HG03025 (cell line): ENCODE measurements around the gene DOCK2.

ENCODE experiments used
- ATAC-seq: cut with Tn5 transposase; IDR thresholded peaks from one replicate; pipeline ENCODE4 v1.9.1; 2021; ENCODE audit warnings: mild to moderate bottlenecking, moderate library complexity; ENCODE audit not compliant: unreplicated experiment, low FRiP score

The DOCK2 gene

GRCh38 chr5:170006021-170006420, 368.9 kb downstream of the DOCK2 start:
- ATAC-seq, result no peak

GRCh38 chr5:170008376-170008775, 371.3 kb downstream of the DOCK2 start:
- no peak for ATAC-seq

GRCh38 chr5:170010595-170010994, 373.5 kb downstream of the DOCK2 start:
- no peak for ATAC-seq

DNA sequence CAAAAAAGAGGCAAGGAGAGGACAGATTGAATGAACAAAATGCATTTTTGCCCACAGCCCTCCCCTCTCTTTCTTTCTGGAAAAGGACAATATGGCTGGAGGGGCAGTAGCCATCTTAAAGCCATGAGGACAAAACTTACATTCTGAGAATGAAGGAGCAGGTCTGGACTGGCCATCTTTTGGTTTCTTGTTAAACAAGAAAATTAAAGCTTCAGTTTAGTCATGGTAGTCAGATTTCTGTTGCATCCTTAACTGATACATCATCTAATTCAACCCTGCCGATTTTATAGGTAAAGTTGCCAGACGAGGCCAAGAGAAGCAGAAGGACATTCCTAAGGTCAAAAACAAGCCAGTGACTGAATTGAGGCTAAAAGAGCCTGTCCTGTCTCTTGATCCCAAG, 374.7 kb downstream of the DOCK2 start:
- ATAC-seq, result no peak

DNA sequence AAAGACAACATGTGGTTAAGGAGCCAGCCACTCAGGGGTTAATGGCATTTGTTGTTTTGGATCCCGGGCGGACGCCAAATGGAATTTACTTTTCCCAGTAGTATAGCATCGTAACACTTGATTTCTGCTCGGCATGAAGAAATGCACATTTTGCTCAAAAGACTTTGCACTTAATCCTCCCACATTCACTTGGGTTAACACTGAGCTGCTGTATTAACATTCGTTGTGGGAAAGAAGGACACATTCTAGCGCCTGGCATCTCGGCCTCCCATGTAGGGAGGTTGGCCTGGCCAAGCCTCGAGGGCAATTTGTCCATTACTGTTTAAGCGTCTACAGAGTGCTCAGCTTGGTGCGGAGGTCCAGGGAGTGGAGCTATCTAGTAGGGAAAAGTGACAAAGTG, 375.5 kb downstream of the DOCK2 start:
- no peak for ATAC-seq

DNA sequence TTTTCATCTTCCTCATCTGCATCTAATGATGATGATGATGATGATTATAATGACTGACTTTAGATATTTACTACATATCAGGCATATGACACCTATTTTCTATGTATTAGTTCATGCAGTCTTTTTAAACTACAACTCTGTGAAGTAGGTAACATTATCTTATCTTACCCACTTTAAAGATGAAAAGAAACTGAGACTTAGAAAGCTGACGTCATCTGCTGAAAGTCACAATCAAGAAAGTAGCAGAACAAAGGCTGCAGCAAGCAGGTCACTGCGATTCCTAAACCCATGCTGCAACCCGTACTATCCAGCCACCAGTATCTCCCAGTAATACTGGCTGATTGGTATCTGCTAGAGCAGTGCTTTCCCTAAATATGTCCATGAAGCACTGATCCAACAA, 383.3 kb downstream of the DOCK2 start:
- no peak for ATAC-seq

- no peak for ATAC-seq
Measured at GRCh38 chr5:170021506-170021905, 384.4 kb downstream of the DOCK2 start.

GRCh38 chr5:170025853-170026252, 388.8 kb downstream of the DOCK2 start:
- ATAC-seq, result no peak

DNA sequence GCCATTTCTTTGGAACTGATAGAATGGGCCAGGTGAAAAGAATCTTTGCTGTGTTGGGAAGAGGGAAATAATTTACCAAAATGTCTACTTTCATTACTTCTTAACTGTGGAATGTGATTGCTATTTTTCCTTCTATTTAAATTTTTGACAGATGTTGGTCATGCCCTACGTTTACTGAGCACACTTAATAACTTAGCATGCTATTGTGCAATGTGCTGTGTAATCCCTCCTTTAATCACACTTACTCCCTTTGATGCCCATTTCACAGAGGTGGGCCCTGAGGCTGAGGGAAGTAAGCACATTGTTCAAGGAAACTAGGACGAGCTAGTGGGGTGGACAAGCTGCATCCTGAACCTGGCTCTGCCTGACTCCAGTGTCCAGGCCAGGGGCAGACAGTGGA, 391.0 kb downstream of the DOCK2 start:
- no peak for ATAC-seq

GRCh38 chr5:170034231-170034630, 397.2 kb downstream of the DOCK2 start:
- ATAC-seq, result no peak

GRCh38 chr5:170038241-170038640, 401.2 kb downstream of the DOCK2 start:
- no peak for ATAC-seq

- no peak for ATAC-seq
Measured at GRCh38 chr5:170039830-170040229, 402.8 kb downstream of the DOCK2 start.

- ATAC-seq, result no peak
Measured at GRCh38 chr5:170046241-170046640, 409.2 kb downstream of the DOCK2 start.

GRCh38 chr5:170049713-170050112, 412.6 kb downstream of the DOCK2 start:
- no peak for ATAC-seq

DNA sequence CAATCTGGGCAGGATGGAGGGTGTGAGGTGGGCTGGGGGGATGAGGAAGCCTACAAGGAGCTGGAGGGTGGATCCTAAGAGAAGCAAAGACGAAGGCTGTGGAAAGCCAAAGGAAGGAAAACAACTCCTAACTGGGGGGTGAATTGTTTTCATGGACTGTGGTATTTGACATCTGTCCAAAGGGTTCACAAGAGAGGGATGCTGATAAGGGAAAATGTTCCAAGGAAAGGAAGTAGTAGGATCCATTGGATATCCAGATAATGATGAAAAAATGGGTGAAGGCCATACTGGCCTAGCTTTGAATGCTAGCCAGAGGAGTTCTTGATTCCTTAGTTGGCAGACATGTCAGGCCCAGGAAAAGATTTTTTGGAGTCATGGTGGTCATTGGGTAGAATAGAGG, 416.8 kb downstream of the DOCK2 start:
- ATAC-seq, result no peak

DNA sequence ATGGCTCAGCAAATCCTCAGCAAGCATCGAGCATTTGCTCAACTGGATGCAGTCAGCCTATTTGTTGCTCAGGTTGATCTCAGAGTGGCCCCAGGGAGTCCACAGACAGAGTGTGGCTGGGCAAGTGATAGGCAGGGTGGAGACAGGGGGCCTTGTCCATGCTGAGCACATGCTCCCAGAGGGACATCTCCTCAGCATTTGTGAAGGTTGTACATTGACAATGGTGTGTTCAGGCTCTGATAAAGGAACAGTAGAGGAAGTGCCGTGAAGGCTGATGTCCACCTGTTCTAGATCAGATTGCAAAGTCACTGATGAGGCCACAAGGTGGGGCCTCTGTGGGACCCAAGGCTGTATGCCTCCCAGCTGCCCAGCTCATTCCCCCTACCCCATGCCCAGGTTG, 418.5 kb downstream of the DOCK2 start:
- ATAC-seq, result no peak

- ATAC-seq, result no peak
Measured at GRCh38 chr5:170056561-170057267, 419.6 kb downstream of the DOCK2 start.

GRCh38 chr5:170057311-170057710, 420.2 kb downstream of the DOCK2 start:
- no peak for ATAC-seq

DNA sequence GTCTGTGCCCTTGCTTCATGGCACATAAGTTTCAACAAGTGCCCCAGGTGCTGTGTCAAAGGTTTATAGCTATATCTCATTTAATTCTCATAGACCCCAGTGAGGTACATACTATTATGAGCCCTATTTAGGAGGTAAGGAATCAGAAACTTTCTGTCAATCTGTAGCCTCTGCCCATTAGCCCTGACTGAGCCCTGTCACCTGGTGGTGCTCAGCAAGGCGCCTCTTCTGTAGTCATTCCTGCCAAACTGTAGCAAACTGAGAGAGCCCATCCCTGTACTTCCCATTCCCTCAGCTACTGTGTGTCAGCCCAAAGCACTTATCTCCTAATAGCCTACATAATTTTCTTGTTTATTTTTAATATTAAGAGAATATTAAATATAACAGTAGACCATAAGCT, 422.1 kb downstream of the DOCK2 start:
- no peak for ATAC-seq

- no peak for ATAC-seq
Measured at GRCh38 chr5:170067152-170067551, 430.1 kb downstream of the DOCK2 start.

DNA sequence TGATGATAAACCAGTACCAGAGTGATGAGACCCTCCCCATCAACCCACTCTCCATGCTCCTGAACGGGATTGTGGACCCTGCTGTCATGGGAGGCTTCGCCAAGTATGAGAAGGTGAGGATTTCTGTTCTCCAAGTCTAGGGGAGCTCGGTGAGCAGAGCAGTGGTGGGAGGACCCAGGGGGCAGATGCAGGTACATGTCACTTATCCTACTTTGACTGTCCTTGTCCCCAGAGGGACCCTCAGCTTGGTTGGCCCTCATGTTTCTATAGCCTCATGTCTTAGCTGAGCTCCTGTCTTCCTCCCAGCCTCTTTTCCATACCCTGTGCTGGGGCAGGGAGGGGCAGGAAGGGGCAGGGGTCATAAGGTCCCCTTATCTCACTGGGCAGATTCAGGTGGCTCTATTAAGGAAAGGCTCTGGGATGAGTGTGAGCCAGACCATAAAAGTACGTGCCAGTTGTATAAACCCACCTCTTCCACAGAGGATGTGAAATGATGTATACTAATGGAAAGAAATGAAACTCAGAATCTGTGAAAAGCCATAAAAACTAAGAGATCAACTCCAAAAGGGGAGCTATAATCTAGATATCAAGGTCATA, 430.6 kb downstream of the DOCK2 start:
- ATAC-seq, result no peak

DNA sequence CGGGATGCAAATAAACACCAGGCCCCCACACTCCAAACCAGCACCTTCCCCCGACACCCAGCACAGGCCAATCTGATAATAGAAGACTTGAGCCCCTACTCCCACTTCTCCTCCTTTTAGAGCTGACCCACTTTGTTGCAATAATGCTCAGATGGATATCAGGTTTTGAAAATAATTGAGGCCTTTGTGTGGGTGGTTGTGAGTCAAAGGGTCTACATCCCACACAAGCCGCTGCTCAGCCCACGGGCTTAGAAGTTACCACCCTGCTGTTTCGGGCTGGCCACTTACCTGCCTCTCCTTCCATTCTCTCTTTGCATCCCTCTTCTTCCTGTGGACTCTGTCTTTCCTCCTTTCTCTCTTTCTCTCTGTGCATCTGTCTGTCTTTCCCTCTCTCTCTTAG, 432.4 kb downstream of the DOCK2 start:
- ATAC-seq, result no peak
